Common myeloid progenitor, CD34-positive (primary cell): Measurements from ENCODE around the gene KCNQ4.

Source experiments
- CTCF ChIA-PET: fragments of 350-600 bp; sonication (Branson Sonifier 250); formaldehyde crosslinking; loops from one replicate; lab custom pipeline; 2021; ENCODE audit warnings: antibody characterized with exemption; lab: Charles Lee
- POLR2A ChIA-PET: fragments of 350-600 bp; sonication (Branson Sonifier 250); formaldehyde crosslinking; loops from one replicate; lab custom pipeline; 2021; ENCODE audit warnings: antibody characterized with exemption; lab: Charles Lee
- DNase-seq, 3 donors: peaks; one replicate each; pipeline versions ENCODE4 v3.0.0 to v3.0.0-alpha.2; 2013
- H3K27ac ChIP-seq, 2 experiments: 1 replicate in 1 of 2; 2 replicates in 1 of 2; pipeline ENCODE4 v1.7.0; 2013; ENCODE audit warnings: inconsistent platforms in 2 of 2, low read length in 2 of 2, mild to moderate bottlenecking in 2 of 2, low read depth in 1 of 2, moderate library complexity in 1 of 2; ENCODE audit not compliant: severe bottlenecking in 2 of 2, insufficient read depth in 1 of 2, poor library complexity in 1 of 2
- H3K27me3 ChIP-seq, 5 experiments: replicated peaks in 2 of 5; 1 replicate in 3 of 5; 2 replicates in 2 of 5; pipeline versions ENCODE4 v1.6.1 to v1.7.0; 2013; ENCODE audit warnings: low read length in 4 of 5, mild to moderate bottlenecking in 2 of 5, moderate library complexity in 2 of 5, inconsistent platforms in 1 of 5; ENCODE audit not compliant: insufficient read depth in 5 of 5, control insufficient read depth in 4 of 5
- H3K36me3 ChIP-seq, 4 experiments: 1 replicate in 2 of 4; 2 replicates in 2 of 4; pipeline versions ENCODE4 v1.6.1 to v1.7.0; 2013; ENCODE audit warnings: low read length in 3 of 4, control low read depth in 1 of 4, mild to moderate bottlenecking in 1 of 4; ENCODE audit not compliant: control insufficient read depth in 4 of 4, insufficient read depth in 4 of 4
- H3K4me1 ChIP-seq, 4 experiments: 1 replicate in 3 of 4; 2 replicates in 1 of 4; pipeline versions ENCODE4 v1.6.1 to v1.7.1; 2013; ENCODE audit warnings: low read length in 3 of 4, mild to moderate bottlenecking in 3 of 4, control low read depth in 1 of 4, inconsistent platforms in 1 of 4, moderate library complexity in 1 of 4; ENCODE audit not compliant: control insufficient read depth in 4 of 4, insufficient read depth in 4 of 4; ENCODE audit errors: control extremely low read depth in 1 of 4
- H3K4me3 ChIP-seq, 7 experiments: 1 replicate in 4 of 7; 2 replicates in 3 of 7; pipeline versions ENCODE4 v1.5.1 to v1.7.0; 2013; ENCODE audit warnings: mild to moderate bottlenecking in 7 of 7, low read length in 6 of 7, moderate library complexity in 6 of 7, inconsistent platforms in 2 of 7, low read depth in 2 of 7, control low read depth in 1 of 7; ENCODE audit not compliant: insufficient read depth in 4 of 7, control insufficient read depth in 1 of 7; ENCODE audit errors: extremely low read depth in 1 of 7
- H3K9me3 ChIP-seq, 5 experiments: 1 replicate in 4 of 5; 2 replicates in 1 of 5; pipeline versions ENCODE4 v1.6.1 to v1.7.1; 2013; ENCODE audit warnings: low read length in 4 of 5, mild to moderate bottlenecking in 2 of 5, inconsistent platforms in 1 of 5, low read depth in 1 of 5, moderate library complexity in 1 of 5; ENCODE audit not compliant: control insufficient read depth in 4 of 5, insufficient read depth in 2 of 5; ENCODE audit errors: control extremely low read depth in 1 of 5
- WGBS: methylation state at CpG from one replicate; pipeline ENCODE4 v1.1.5; 2013; ENCODE audit not compliant: insufficient coverage; 5-methylcytosine and 5-hydroxymethylcytosine counted together

KCNQ4 gene

DNA sequence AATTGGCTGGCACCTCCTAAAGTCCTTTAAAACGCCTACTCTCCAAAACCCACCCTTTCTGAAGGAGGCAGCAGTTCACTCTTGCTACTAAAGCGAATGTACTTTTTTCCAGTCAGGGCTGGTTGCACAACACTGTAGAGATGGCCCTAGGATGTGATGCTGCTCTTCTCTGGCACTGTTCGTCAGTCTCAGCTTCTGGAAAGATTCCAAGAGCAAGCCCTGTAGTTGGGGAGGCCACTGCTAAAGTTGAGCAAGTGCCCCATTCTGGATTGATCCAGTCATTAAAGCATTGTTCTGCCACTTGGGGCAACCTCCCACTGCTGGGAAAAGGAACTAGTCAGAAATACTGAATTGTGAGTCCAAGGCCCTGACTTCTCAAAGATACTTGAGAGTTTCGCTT is 28.5 kb upstream of the KCNQ4 start:
- Histone ChIP-seq H3K9me3 (no peaks in the 10 kb centered on the region), H3K4me3 (no peak overlapping the region), H3K36me3 (peaks cover 33 to 90% (median 73%) of the 10 kb centered on the region in 4 experiments), H3K27me3 (no peaks in the 10 kb centered on the region), H3K4me1 (no peaks in the 10 kb centered on the region), H3K27ac (no peak overlapping the region)
- POLR2A ChIA-PET = no interaction called here
- peak in 1 of 3 donors; percentile 6 for DNase-seq
- 100% methylated on average over 2 of the region's 4 CpGs for WGBS
- CTCF ChIA-PET = interaction anchor here (0.9 to 2.6 kb wide), 5 partner anchors 10 to 70 kb away, joined by 3 to 11 read pairs (median 6); no protein-coding TSS in a partner anchor

- no peak overlapping the region for H3K27ac ChIP-seq
- H3K27me3 ChIP-seq = no peaks in the 10 kb centered on the region
- DNase-seq = no peak
- H3K4me3 ChIP-seq = no peak overlapping the region
- no peaks in the 10 kb centered on the region for H3K9me3 ChIP-seq
- 100% methylated on average over 3 of the region's 3 CpGs for WGBS
- H3K4me1 ChIP-seq = no peaks in the 10 kb centered on the region
- ChIA-PET CTCF (interaction anchor here (0.7 to 2.6 kb wide), 7 partner anchors 8 to 39 kb away, joined by 3 to 11 read pairs (median 6); no protein-coding TSS in a partner anchor), POLR2A (interaction anchor here (1.1 kb wide), 1 partner anchor 10 kb away, joined by 4 read pairs; no protein-coding TSS in a partner anchor)
- H3K36me3 ChIP-seq = peaks cover 33 to 90% (median 78%) of the 10 kb centered on the region in 4 experiments
Measured at GRCh38 chr1:40756523-40756922, 27.1 kb upstream of the KCNQ4 start.

- WGBS = 98% methylated on average over 5 of the region's 8 CpGs
- DNase-seq = no peak
Measured at GRCh38 chr1:40757084-40757483, 26.5 kb upstream of the KCNQ4 start.

GRCh38 chr1:40758004-40758403 is 25.6 kb upstream of the KCNQ4 start:
- H3K27ac ChIP-seq = no peak overlapping the region
- ChIA-PET CTCF (interaction anchor here (0.7 to 2.4 kb wide), 7 partner anchors 10 to 92 kb away, joined by 3 to 11 read pairs (median 5); no protein-coding TSS in a partner anchor), POLR2A (no interaction called here)
- H3K27me3 ChIP-seq = no peaks in the 10 kb centered on the region
- no peaks in the 10 kb centered on the region for H3K9me3 ChIP-seq
- no peaks in the 10 kb centered on the region for H3K4me1 ChIP-seq
- 99% methylated on average over 7 of the region's 7 CpGs for WGBS
- peaks cover 27 to 92% (median 81%) of the 10 kb centered on the region in 4 experiments for H3K36me3 ChIP-seq
- no peak for DNase-seq
- H3K4me3 ChIP-seq = no peak overlapping the region

More at GRCh38 chr1:40757084-40757483, 26.5 kb upstream of the KCNQ4 start:
- no peaks in the 10 kb centered on the region for H3K4me1 ChIP-seq
- H3K4me3 ChIP-seq = no peak overlapping the region
- no peaks in the 10 kb centered on the region for H3K27me3 ChIP-seq
- no peaks in the 10 kb centered on the region for H3K9me3 ChIP-seq
- ChIA-PET CTCF (interaction anchor here (1.4 to 2.6 kb wide), 6 partner anchors 8 to 28 kb away, joined by 3 to 11 read pairs (median 8); no protein-coding TSS in a partner anchor), POLR2A (interaction anchor here (1.1 kb wide), 1 partner anchor 10 kb away, joined by 4 read pairs; no protein-coding TSS in a partner anchor)
- no peak overlapping the region for H3K27ac ChIP-seq
- H3K36me3 ChIP-seq = peaks cover 33 to 89% (median 79%) of the 10 kb centered on the region in 4 experiments

- no peaks in the 10 kb centered on the region for H3K27me3 ChIP-seq
- ChIA-PET POLR2A (no interaction called here), CTCF (interaction anchor here (0.7 to 2.4 kb wide), 5 partner anchors 9 to 29 kb away, joined by 4 to 11 read pairs (median 5); no protein-coding TSS in a partner anchor)
- no peak overlapping the region for H3K27ac ChIP-seq
- DNase-seq = no peak
- no peaks in the 10 kb centered on the region for H3K9me3 ChIP-seq
- peaks cover 0 to 3% (median 0%) of the 10 kb centered on the region in 4 experiments for H3K4me1 ChIP-seq
- WGBS = 100% methylated on average over 2 of the region's 6 CpGs
- peaks cover 27 to 89% (median 79%) of the 10 kb centered on the region in 4 experiments for H3K36me3 ChIP-seq
- no peak overlapping the region for H3K4me3 ChIP-seq
Measured at GRCh38 chr1:40758578-40759343, 24.8 kb upstream of the KCNQ4 start.

DNA sequence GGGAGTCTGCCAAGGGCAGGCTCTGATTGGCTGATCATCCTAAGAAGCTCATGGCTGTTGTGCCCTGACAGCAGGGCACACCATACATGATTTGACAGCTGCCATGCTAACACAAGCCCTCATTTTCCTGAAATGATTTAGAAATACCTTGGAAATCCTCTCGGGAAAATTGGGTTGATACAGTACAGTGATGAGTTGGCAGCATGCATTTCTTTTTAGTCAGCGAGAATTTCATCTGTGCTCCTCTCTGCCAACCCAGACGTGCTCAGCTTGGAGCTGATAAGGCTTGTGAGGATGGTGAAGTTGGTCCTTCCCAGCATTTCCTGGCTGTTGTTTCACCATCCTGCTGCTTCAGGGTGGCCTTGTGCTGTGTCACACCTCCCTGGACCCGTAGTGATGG is 22.6 kb upstream of the KCNQ4 start:
- POLR2A ChIA-PET = no interaction called here
- no peaks in the 10 kb centered on the region for H3K27me3 ChIP-seq
- peaks cover 25 to 88% (median 77%) of the 10 kb centered on the region in 4 experiments for H3K36me3 ChIP-seq
- no peak overlapping the region for H3K4me3 ChIP-seq
- H3K9me3 ChIP-seq = no peaks in the 10 kb centered on the region
- no peak for DNase-seq
- WGBS = 100% methylated on average over 2 of the region's 4 CpGs
- peaks cover 0 to 5% (median 2%) of the 10 kb centered on the region in 4 experiments for H3K4me1 ChIP-seq
- no peak overlapping the region for H3K27ac ChIP-seq
- CTCF ChIA-PET = interaction anchor here (1.0 to 2.2 kb wide), 2 partner anchors 9 to 14 kb away, joined by 3 to 7 read pairs; no protein-coding TSS in a partner anchor
